ENCODE results near the gene SELENOV.

SELENOV gene

DNA sequence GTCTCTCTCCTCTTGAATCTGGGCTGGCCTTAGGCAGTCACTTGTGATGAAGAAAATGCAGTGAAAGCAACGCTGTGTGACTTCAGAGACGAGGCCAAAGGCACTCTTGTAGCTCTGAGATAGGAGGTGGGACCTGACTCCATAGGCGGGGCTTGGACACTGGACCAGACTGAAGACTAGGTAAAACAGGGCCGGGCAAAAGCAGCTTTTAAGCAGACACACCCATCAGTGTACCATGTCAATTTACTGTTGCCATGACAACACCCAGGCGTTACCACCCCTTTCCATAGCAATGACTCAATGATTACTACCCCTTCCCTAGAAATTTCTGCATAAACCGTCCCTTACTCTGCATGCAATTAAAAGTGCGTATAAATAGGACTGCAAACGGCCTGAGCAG lies 31.7 kb downstream of the SELENOV start:
- no peaks in the 10 kb centered on the region for H3K27me3 ChIP-seq (ENCODE audit: insufficient read depth, low read length)
- no peak overlapping the region for H3K4me3 ChIP-seq (ENCODE audit: low read length)
- no peaks in the 10 kb centered on the region for H3K9me3 ChIP-seq (ENCODE audit: insufficient read depth, low read depth, low read length)
- H3K9ac ChIP-seq (ENCODE audit: low read depth, low read length): no peak overlapping the region
- no peak overlapping the region for H3K27ac ChIP-seq (ENCODE audit: low read length)
- 0 out of 2 replicates have a peak, but pooled peaks cover 3% of the 10 kb centered on the region for H3K4me1 ChIP-seq (ENCODE audit: insufficient read depth, low read length)
- H3K36me3 ChIP-seq (ENCODE audit: insufficient read depth, low read depth, low read length): no peaks in the 10 kb centered on the region

DNA sequence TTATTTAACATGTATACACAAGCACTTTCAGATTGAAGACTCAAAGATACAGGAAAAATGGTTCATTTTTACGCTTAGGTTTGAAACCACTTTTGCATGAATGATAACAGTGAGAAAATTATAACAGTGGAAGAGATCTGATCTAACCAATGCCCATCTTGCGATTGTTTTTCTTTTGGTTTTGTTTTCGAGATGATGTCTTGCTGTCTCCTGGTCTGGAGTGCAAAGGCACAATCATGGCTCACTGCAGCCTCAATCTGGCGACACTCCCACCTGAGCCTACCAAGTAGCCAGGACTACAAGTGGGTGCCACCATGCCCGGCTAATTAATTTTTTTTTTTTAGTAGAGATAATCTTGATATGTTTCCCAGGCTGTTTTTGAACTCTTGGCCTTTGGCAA lies 35.3 kb downstream of the SELENOV start:
- Histone ChIP-seq H3K36me3 (ENCODE audit: insufficient read depth, low read depth, low read length) (no peaks in the 10 kb centered on the region), H3K27ac (ENCODE audit: low read length) (no peak overlapping the region), H3K9me3 (ENCODE audit: insufficient read depth, low read depth, low read length) (no peaks in the 10 kb centered on the region), H3K27me3 (ENCODE audit: insufficient read depth, low read length) (no peaks in the 10 kb centered on the region), H3K4me1 (ENCODE audit: insufficient read depth, low read length) (no peaks in the 10 kb centered on the region), H3K9ac (ENCODE audit: low read depth, low read length) (no peak overlapping the region), H3K4me3 (ENCODE audit: low read length) (no peak overlapping the region)

- no peak overlapping the region for H3K27ac ChIP-seq (ENCODE audit: low read length)
- no peak overlapping the region for H3K4me3 ChIP-seq (ENCODE audit: low read length)
- no peak overlapping the region for H3K9ac ChIP-seq (ENCODE audit: low read depth, low read length)
- H3K27me3 ChIP-seq (ENCODE audit: insufficient read depth, low read length): no peaks in the 10 kb centered on the region
- H3K4me1 ChIP-seq (ENCODE audit: insufficient read depth, low read length): no peaks in the 10 kb centered on the region
- H3K9me3 ChIP-seq (ENCODE audit: insufficient read depth, low read depth, low read length): no peaks in the 10 kb centered on the region
- no peaks in the 10 kb centered on the region for H3K36me3 ChIP-seq (ENCODE audit: insufficient read depth, low read depth, low read length)
Observed at GRCh38 chr19:39553082-39553652, 38.2 kb downstream of the SELENOV start.

- H3K4me1 ChIP-seq (ENCODE audit: insufficient read depth, low read length): no peaks in the 10 kb centered on the region
- H3K9ac ChIP-seq (ENCODE audit: low read depth, low read length): no peak overlapping the region
- H3K9me3 ChIP-seq (ENCODE audit: insufficient read depth, low read depth, low read length): no peaks in the 10 kb centered on the region
- H3K27ac ChIP-seq (ENCODE audit: low read length): no peak overlapping the region
- H3K36me3 ChIP-seq (ENCODE audit: insufficient read depth, low read depth, low read length): no peaks in the 10 kb centered on the region
- H3K4me3 ChIP-seq (ENCODE audit: low read length): no peak overlapping the region
- H3K27me3 ChIP-seq (ENCODE audit: insufficient read depth, low read length): no peaks in the 10 kb centered on the region
Observed at GRCh38 chr19:39554701-39555311, 39.9 kb downstream of the SELENOV start.

GRCh38 chr19:39555883-39556282 lies 40.9 kb downstream of the SELENOV start:
- H3K27ac ChIP-seq (ENCODE audit: low read length): no peak overlapping the region
- H3K4me1 ChIP-seq (ENCODE audit: insufficient read depth, low read length): no peaks in the 10 kb centered on the region
- H3K4me3 ChIP-seq (ENCODE audit: low read length): no peak overlapping the region
- 0 out of 2 replicates have a peak, but pooled peaks cover 4% of the 10 kb centered on the region for H3K27me3 ChIP-seq (ENCODE audit: insufficient read depth, low read length)
- no peaks in the 10 kb centered on the region for H3K36me3 ChIP-seq (ENCODE audit: insufficient read depth, low read depth, low read length)
- H3K9ac ChIP-seq (ENCODE audit: low read depth, low read length): no peak overlapping the region
- H3K9me3 ChIP-seq (ENCODE audit: insufficient read depth, low read depth, low read length): no peaks in the 10 kb centered on the region

DNA sequence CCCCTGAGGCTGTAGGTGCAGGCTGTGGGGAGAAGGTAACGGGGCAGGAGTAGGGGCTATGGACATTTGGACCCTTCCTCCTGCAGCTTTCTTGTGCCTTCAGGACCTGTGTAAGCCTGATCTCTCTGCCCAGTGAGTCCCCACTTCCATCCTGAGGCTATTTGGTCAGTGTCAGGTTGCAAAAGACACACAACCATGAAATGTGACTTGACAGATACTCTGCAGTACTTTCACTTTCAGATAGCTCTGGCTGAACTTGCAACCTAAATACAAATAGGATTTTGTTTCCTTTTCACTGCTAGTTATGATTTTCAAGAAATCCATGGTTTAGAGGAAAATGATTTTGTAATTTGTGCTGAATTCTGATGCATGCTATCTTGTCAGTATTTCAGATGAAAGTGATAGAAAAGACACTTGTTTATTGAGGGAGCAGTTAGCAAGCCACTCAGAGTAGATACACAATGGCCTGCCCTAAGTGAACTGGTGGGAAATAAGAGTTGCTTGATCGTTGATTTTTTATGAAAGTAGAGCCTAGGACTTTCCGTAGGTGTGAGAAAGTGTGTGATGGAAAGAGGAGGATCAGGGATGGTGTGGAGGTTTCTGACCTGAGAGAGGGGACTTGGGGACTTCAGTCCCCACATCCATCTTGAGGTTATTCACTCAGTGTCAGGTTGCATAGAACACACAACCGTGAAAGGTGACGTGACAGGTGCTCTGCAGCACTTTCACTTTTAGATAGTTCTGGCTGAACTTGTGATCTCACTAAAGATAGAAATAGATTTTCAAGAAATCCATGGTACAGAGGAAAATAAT lies 43.1 kb downstream of the SELENOV start:
- Histone ChIP-seq H3K9me3 (ENCODE audit: insufficient read depth, low read depth, low read length) (no peaks in the 10 kb centered on the region), H3K9ac (ENCODE audit: low read depth, low read length) (no peak overlapping the region), H3K4me3 (ENCODE audit: low read length) (no peak overlapping the region), H3K4me1 (ENCODE audit: insufficient read depth, low read length) (no peaks in the 10 kb centered on the region), H3K27me3 (ENCODE audit: insufficient read depth, low read length) (0 out of 2 replicates have a peak, but pooled peaks cover 4% of the 10 kb centered on the region), H3K27ac (ENCODE audit: low read length) (no peak overlapping the region), H3K36me3 (ENCODE audit: insufficient read depth, low read depth, low read length) (no peaks in the 10 kb centered on the region)

DNA sequence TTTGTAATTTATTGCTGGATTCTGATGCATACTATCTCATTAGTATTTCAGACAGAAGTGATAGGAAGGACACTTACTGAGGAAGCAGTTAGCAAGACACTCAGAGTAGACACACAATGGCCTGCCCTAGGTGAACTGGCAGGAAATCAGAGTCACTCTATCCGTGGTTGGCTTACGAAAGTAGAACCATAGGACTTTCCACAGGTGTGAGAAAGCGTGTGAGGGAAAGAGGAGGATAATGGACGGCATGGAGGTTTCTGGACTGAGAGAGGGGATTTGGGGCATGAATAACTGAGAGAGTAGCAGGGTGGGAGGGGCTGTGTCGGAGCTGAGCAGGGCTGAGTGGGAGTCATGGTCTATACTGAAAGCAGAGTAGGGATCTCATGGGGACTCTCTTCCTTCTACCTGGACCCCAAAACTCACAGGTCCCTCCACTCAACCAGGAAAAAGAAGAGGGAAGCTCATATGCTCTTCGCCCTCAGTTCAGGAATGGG lies 43.7 kb downstream of the SELENOV start:
- Histone ChIP-seq H3K9ac (ENCODE audit: low read depth, low read length) (no peak overlapping the region), H3K27ac (ENCODE audit: low read length) (no peak overlapping the region), H3K9me3 (ENCODE audit: insufficient read depth, low read depth, low read length) (no peaks in the 10 kb centered on the region), H3K27me3 (ENCODE audit: insufficient read depth, low read length) (0 out of 2 replicates have a peak, but pooled peaks cover 4% of the 10 kb centered on the region), H3K36me3 (ENCODE audit: insufficient read depth, low read depth, low read length) (no peaks in the 10 kb centered on the region), H3K4me1 (ENCODE audit: insufficient read depth, low read length) (peaks cover 4% of the 10 kb centered on the region; the same call in 1 of the 2 replicates), H3K4me3 (ENCODE audit: low read length) (no peak overlapping the region)

- Histone ChIP-seq H3K9ac (ENCODE audit: low read depth, low read length) (no peak overlapping the region), H3K9me3 (ENCODE audit: insufficient read depth, low read depth, low read length) (no peaks in the 10 kb centered on the region), H3K4me3 (ENCODE audit: low read length) (no peak overlapping the region), H3K27me3 (ENCODE audit: insufficient read depth, low read length) (peaks cover 26% of the 10 kb centered on the region), H3K27ac (ENCODE audit: low read length) (no peak overlapping the region), H3K4me1 (ENCODE audit: insufficient read depth, low read length) (peaks cover 4% of the 10 kb centered on the region; the same call in 1 of the 2 replicates), H3K36me3 (ENCODE audit: insufficient read depth, low read depth, low read length) (no peaks in the 10 kb centered on the region)
Observed at GRCh38 chr19:39563408-39563807, 48.5 kb downstream of the SELENOV start.

- no peaks in the 10 kb centered on the region for H3K9me3 ChIP-seq (ENCODE audit: insufficient read depth, low read depth, low read length)
- H3K9ac ChIP-seq (ENCODE audit: low read depth, low read length): no peak overlapping the region
- peaks cover 34% of the 10 kb centered on the region for H3K27me3 ChIP-seq (ENCODE audit: insufficient read depth, low read length)
- peaks cover 4% of the 10 kb centered on the region; the same call in 1 of the 2 replicates for H3K4me1 ChIP-seq (ENCODE audit: insufficient read depth, low read length)
- no peak overlapping the region for H3K27ac ChIP-seq (ENCODE audit: low read length)
- H3K4me3 ChIP-seq (ENCODE audit: low read length): no peak overlapping the region
- no peaks in the 10 kb centered on the region for H3K36me3 ChIP-seq (ENCODE audit: insufficient read depth, low read depth, low read length)
Observed at GRCh38 chr19:39566064-39566463, 51.1 kb downstream of the SELENOV start.

DNA sequence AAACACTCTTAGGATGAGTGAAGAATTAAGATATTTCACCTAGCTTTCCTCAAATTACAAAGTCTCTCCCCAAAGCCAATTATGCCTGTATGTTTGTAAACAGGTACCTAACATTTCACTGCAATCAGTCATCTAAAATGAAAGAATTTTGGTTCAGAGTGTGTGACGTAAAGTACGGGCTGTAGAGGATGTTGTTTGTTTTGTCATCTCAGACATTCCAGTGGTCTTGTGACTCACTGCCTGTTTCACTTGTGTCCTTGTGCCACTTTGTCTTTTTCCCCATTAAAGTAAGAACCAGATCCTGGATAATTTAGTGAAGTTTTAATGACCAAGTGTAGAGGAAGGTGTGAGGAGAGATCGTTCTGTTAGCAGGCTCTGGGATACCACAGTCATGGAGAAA lies 53.7 kb downstream of the SELENOV start:
- Histone ChIP-seq H3K36me3 (ENCODE audit: insufficient read depth, low read depth, low read length) (no peaks in the 10 kb centered on the region), H3K9ac (ENCODE audit: low read depth, low read length) (no peak overlapping the region), H3K4me1 (ENCODE audit: insufficient read depth, low read length) (peaks cover under 1% of the 10 kb centered on the region; the same call in 1 of the 2 replicates), H3K27me3 (ENCODE audit: insufficient read depth, low read length) (peaks cover 34% of the 10 kb centered on the region), H3K4me3 (ENCODE audit: low read length) (no peak overlapping the region), H3K9me3 (ENCODE audit: insufficient read depth, low read depth, low read length) (peaks cover 5% of the 10 kb centered on the region; the same call in 1 of the 2 replicates), H3K27ac (ENCODE audit: low read length) (no peak overlapping the region)
